Smooth muscle cell (in vitro differentiated cells): ENCODE data around the gene IGSF23. TPM values are rescaled to one million over a fixed set of nuclear protein-coding genes. Genes with fewer than 3 reads are reported as not detected.

ENCODE experiments used
- DNase-seq: peaks from one replicate; lab custom pipeline; 2025; ENCODE audit not compliant: unreplicated experiment; lab: John Stamatoyannopoulos, UW
- H2AFZ ChIP-seq: fragments of 200-600 bp; sonication (generic); 2 replicates; pipeline ENCODE4 v1.6.0; 2016; ENCODE audit warnings: antibody characterized with exemption, low read depth, mild to moderate bottlenecking
- H3F3A ChIP-seq: fragments of 200-600 bp; sonication (generic); 2 replicates; pipeline ENCODE4 v1.6.0; 2017; ENCODE audit warnings: antibody characterized with exemption, low read depth
- H3K27ac ChIP-seq: fragments of 200-600 bp; sonication (generic); 2 replicates; pipeline ENCODE4 v1.5.1; 2016; ENCODE audit warnings: low read depth, mild to moderate bottlenecking
- H3K27me3 ChIP-seq: fragments of 200-600 bp; sonication (generic); 2 replicates; pipeline ENCODE4 v1.6.1; 2016; ENCODE audit warnings: low read depth, mild to moderate bottlenecking
- H3K36me3 ChIP-seq: fragments of 200-600 bp; sonication (generic); 2 replicates; pipeline ENCODE4 v1.5.1; 2016; ENCODE audit warnings: low read depth
- H3K4me1 ChIP-seq: fragments of 200-600 bp; sonication (generic); 2 replicates; pipeline ENCODE4 v1.5.1; 2016; ENCODE audit warnings: low read depth
- H3K4me2 ChIP-seq: fragments of 200-600 bp; sonication (generic); 2 replicates; pipeline ENCODE4 v1.6.0; 2016; ENCODE audit warnings: mild to moderate bottlenecking
- H3K4me3 ChIP-seq: fragments of 200-600 bp; sonication (generic); 2 replicates; pipeline ENCODE4 v1.5.1; 2016; ENCODE audit warnings: mild to moderate bottlenecking
- H3K79me2 ChIP-seq: fragments of 200-600 bp; sonication (generic); 2 replicates; pipeline ENCODE4 v1.6.0; 2016; ENCODE audit warnings: low read depth, mild to moderate bottlenecking
- H3K9ac ChIP-seq: fragments of 200-600 bp; sonication (generic); 2 replicates; pipeline ENCODE4 v1.6.0; 2016; ENCODE audit warnings: low read depth
- H3K9me3 ChIP-seq: fragments of 200-600 bp; sonication (generic); replicated peaks from 2 replicates; pipeline ENCODE4 v1.5.1; 2016; ENCODE audit warnings: low read depth
- H4K20me1 ChIP-seq: fragments of 200-600 bp; sonication (generic); 2 replicates; pipeline ENCODE4 v1.6.0; 2016; ENCODE audit warnings: low read depth
- CTCF ChIP-seq: fragments of 200-600 bp; sonication (generic); IDR thresholded peaks from 2 replicates; pipeline ENCODE4 v1.5.1; 2017; ENCODE audit warnings: borderline replicate concordance, mild to moderate bottlenecking, antibody characterized with exemption; ENCODE audit not compliant: insufficient read depth, poor library complexity, severe bottlenecking
- WGBS: methylation state at CpG from one replicate; pipeline ENCODE4 v1.1.7; 2016; ENCODE audit warnings: low lambda C conversion rate; 5-methylcytosine and 5-hydroxymethylcytosine counted together
- polyA plus RNA-seq: library from polyadenylated mRNA; unstranded; fragments of >200 nt; fragmentation: Nextera tagmentation; extraction: Ambion mirVana; gene quantifications from 2 replicates; pipeline ENCODE4 v1.2.1, GENCODE V29; 2016
- total RNA-seq: library from RNA; depleted of rRNA; stranded (reverse); fragments of >200 nt; gene quantifications from 2 replicates; pipeline ENCODE4 v1.2.3, GENCODE V29; 2014

IGSF23 gene
- total and polyA plus RNA-seq, 2 experiments from 2014 or later = not detected

- Histone ChIP-seq H3K27ac (no peak overlapping the region), H3K79me2 (no peaks in the 10 kb centered on the region), H3K36me3 (no peaks in the 10 kb centered on the region), H3K27me3 (no peaks in the 10 kb centered on the region), H3K4me3 (no peak overlapping the region), H3K4me2 (no peak overlapping the region), H3K9me3 (no peaks in the 10 kb centered on the region), H3F3A (peaks cover 4% of the 10 kb centered on the region), H4K20me1 (no peaks in the 10 kb centered on the region), H3K4me1 (no peaks in the 10 kb centered on the region), H2AFZ (no peak overlapping the region), H3K9ac (no peak overlapping the region)
- TF ChIP-seq CTCF = no peak
- DNase-seq = no peak
- 91% methylated on average over 1 of the region's 1 CpG for WGBS
Observed at GRCh38 chr19:44672226-44672625, 58.9 kb downstream of the IGSF23 start.

GRCh38 chr19:44673510-44673909 is 60.1 kb downstream of the IGSF23 start:
- Histone ChIP-seq H3F3A (peaks cover 4% of the 10 kb centered on the region), H2AFZ (no peak overlapping the region), H3K4me1 (no peaks in the 10 kb centered on the region), H3K27me3 (no peaks in the 10 kb centered on the region), H3K36me3 (no peaks in the 10 kb centered on the region), H3K79me2 (no peaks in the 10 kb centered on the region), H3K4me3 (no peak overlapping the region), H3K27ac (no peak overlapping the region), H4K20me1 (no peaks in the 10 kb centered on the region), H3K9me3 (no peaks in the 10 kb centered on the region), H3K9ac (no peak overlapping the region), H3K4me2 (no peak overlapping the region)
- DNase-seq = no peak
- TF ChIP-seq CTCF = no peak
- 94% methylated on average over 4 of the region's 4 CpGs for WGBS

- Histone ChIP-seq H3K79me2 (no peaks in the 10 kb centered on the region), H3K9ac (no peak overlapping the region), H3K36me3 (no peaks in the 10 kb centered on the region), H3K27ac (no peak overlapping the region), H4K20me1 (no peaks in the 10 kb centered on the region), H3K4me3 (no peak overlapping the region), H3K9me3 (no peaks in the 10 kb centered on the region), H3F3A (peaks cover 4% of the 10 kb centered on the region), H3K4me2 (no peak overlapping the region), H2AFZ (no peak overlapping the region), H3K4me1 (no peaks in the 10 kb centered on the region), H3K27me3 (no peaks in the 10 kb centered on the region)
- no peak for TF ChIP-seq CTCF
- DNase-seq = no peak
- WGBS = 94% methylated on average over 6 of the region's 6 CpGs
Observed at GRCh38 chr19:44675521-44675920, 62.2 kb downstream of the IGSF23 start.

- no peak for DNase-seq
- Histone ChIP-seq H3K27ac (no peak overlapping the region), H3K9ac (no peak overlapping the region), H3F3A (peaks cover 4% of the 10 kb centered on the region), H3K36me3 (no peaks in the 10 kb centered on the region), H3K4me3 (no peak overlapping the region), H3K9me3 (no peaks in the 10 kb centered on the region), H4K20me1 (no peaks in the 10 kb centered on the region), H2AFZ (no peak overlapping the region), H3K27me3 (no peaks in the 10 kb centered on the region), H3K79me2 (no peaks in the 10 kb centered on the region), H3K4me2 (no peak overlapping the region), H3K4me1 (no peaks in the 10 kb centered on the region)
- no peak for TF ChIP-seq CTCF
- WGBS = 60% methylated on average over 8 of the region's 8 CpGs
Observed at GRCh38 chr19:44677019-44677811, 63.9 kb downstream of the IGSF23 start.
